ENCODE data around the gene CABLES1.
"Not testable (repeated sequence)": the region's sequence is repeated elsewhere in the genome, so short reads cannot be mapped to it uniquely, and the experiment has no call there.

The CABLES1 gene

DNA sequence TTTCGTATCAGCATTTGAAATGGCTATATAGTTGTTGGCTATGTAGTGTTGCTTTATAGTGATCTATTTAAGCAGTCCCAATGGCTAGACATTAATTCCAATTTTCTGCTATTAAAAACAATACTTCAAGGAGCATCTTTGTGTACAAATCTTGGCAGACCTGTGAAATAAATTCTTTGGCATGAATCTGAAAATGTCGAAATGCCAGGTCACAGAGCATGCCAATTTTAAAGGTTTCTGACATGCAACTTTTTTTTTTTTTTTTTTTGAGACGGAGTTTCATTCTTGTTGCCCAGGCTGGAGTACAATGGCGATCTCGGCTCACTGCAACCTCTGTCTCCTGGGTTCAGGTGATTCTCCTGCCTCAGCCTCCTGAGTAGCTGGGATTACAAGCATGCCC, 26.8 kb upstream of the CABLES1 start:
- TF ChIP-seq CTCF (IDR thresholded peaks at IDR 0.05; ENCODE audit: borderline replicate concordance, extremely low read depth, low read length, poor library complexity, severe bottlenecking): no peak
- no peak for TF ChIP-seq EZH2 (IDR thresholded peaks at IDR 0.05; ENCODE audit: borderline replicate concordance, low read depth, low read length, severe bottlenecking)
- no peak for DNase-seq

GRCh38 chr18:23109163-23109562, 26.1 kb upstream of the CABLES1 start:
- H3K9me3 ChIP-seq (ENCODE audit: insufficient read depth, low read length, severe bottlenecking): not testable (repeated sequence)

More for the DNA sequence above, 26.8 kb upstream of the CABLES1 start:
- Histone ChIP-seq H3K79me2 (ENCODE audit: insufficient read depth, low read length) (no peaks in the 10 kb centered on the region), H3K36me3 (ENCODE audit: insufficient read depth, low read length) (no peaks in the 10 kb centered on the region), H3K9me3 (ENCODE audit: insufficient read depth, low read length, severe bottlenecking) (no peaks in the 10 kb centered on the region), H2AFZ (ENCODE audit: low read depth, low read length) (no peak overlapping the region), H3K4me2 (ENCODE audit: insufficient read depth, low read length) (no peak overlapping the region), H3K27me3 (ENCODE audit: insufficient read depth, low read length, poor library complexity) (no peaks in the 10 kb centered on the region), H3K4me3 (ENCODE audit: low read depth in 1 of 2, low read length in 2 of 2) (no peak overlapping the region), H4K20me1 (ENCODE audit: insufficient read depth, low read length) (no peaks in the 10 kb centered on the region), H3K4me1 (ENCODE audit: insufficient read depth, low read length) (no peaks in the 10 kb centered on the region), H3K9ac (ENCODE audit: low read depth, low read length) (no peak overlapping the region), H3K27ac (ENCODE audit: low read length) (no peak overlapping the region)
- no peak for ATAC-seq (ENCODE audit: insufficient read depth, low read depth)

GRCh38 chr18:23113576-23113975, 21.7 kb upstream of the CABLES1 start:
- no peaks in the 10 kb centered on the region for H3K9me3 ChIP-seq (ENCODE audit: insufficient read depth, low read length, severe bottlenecking)
- H3K79me2 ChIP-seq (ENCODE audit: insufficient read depth, low read length): no peaks in the 10 kb centered on the region
- H3K27ac ChIP-seq (ENCODE audit: low read length): no peak overlapping the region
- no peak for ATAC-seq (ENCODE audit: insufficient read depth, low read depth)
- no peaks in the 10 kb centered on the region for H3K4me1 ChIP-seq (ENCODE audit: insufficient read depth, low read length)
- H3K4me2 ChIP-seq (ENCODE audit: insufficient read depth, low read length): no peak overlapping the region
- H4K20me1 ChIP-seq (ENCODE audit: insufficient read depth, low read length): no peaks in the 10 kb centered on the region
- no peak overlapping the region for H3K9ac ChIP-seq (ENCODE audit: low read depth, low read length)
- TF ChIP-seq CTCF (IDR thresholded peaks at IDR 0.05; ENCODE audit: borderline replicate concordance, extremely low read depth, low read length, poor library complexity, severe bottlenecking) (no peak), EZH2 (IDR thresholded peaks at IDR 0.05; ENCODE audit: borderline replicate concordance, low read depth, low read length, severe bottlenecking) (no peak)
- H3K36me3 ChIP-seq (ENCODE audit: insufficient read depth, low read length): no peaks in the 10 kb centered on the region
- no peak overlapping the region for H3K4me3 ChIP-seq (ENCODE audit: low read depth in 1 of 2, low read length in 2 of 2)
- DNase-seq: no peak
- no peaks in the 10 kb centered on the region for H3K27me3 ChIP-seq (ENCODE audit: insufficient read depth, low read length, poor library complexity)
- H2AFZ ChIP-seq (ENCODE audit: low read depth, low read length): no peak overlapping the region

More at GRCh38 chr18:23109163-23109562, 26.1 kb upstream of the CABLES1 start:
- H3K4me3 ChIP-seq (ENCODE audit: low read depth in 1 of 2, low read length in 2 of 2); H3K4me1 ChIP-seq (ENCODE audit: insufficient read depth, low read length); H3K79me2 ChIP-seq (ENCODE audit: insufficient read depth, low read length); H3K9ac ChIP-seq (ENCODE audit: low read depth, low read length); H2AFZ ChIP-seq (ENCODE audit: low read depth, low read length); H3K36me3 ChIP-seq (ENCODE audit: insufficient read depth, low read length); H3K4me2 ChIP-seq (ENCODE audit: insufficient read depth, low read length); H4K20me1 ChIP-seq (ENCODE audit: insufficient read depth, low read length); H3K27ac ChIP-seq (ENCODE audit: low read length); DNase-seq; ATAC-seq (ENCODE audit: insufficient read depth, low read depth); H3K27me3 ChIP-seq (ENCODE audit: insufficient read depth, low read length, poor library complexity): not testable (repeated sequence)

GRCh38 chr18:23114171-23114881, 21.0 kb upstream of the CABLES1 start:
- H2AFZ ChIP-seq (ENCODE audit: low read depth, low read length): no peak overlapping the region
- H3K79me2 ChIP-seq (ENCODE audit: insufficient read depth, low read length): no peaks in the 10 kb centered on the region
- H4K20me1 ChIP-seq (ENCODE audit: insufficient read depth, low read length): no peaks in the 10 kb centered on the region
- H3K4me1 ChIP-seq (ENCODE audit: insufficient read depth, low read length): no peaks in the 10 kb centered on the region
- no peak overlapping the region for H3K4me2 ChIP-seq (ENCODE audit: insufficient read depth, low read length)
- H3K27ac ChIP-seq (ENCODE audit: low read length): no peak overlapping the region
- H3K9ac ChIP-seq (ENCODE audit: low read depth, low read length): no peak overlapping the region
- H3K9me3 ChIP-seq (ENCODE audit: insufficient read depth, low read length, severe bottlenecking): no peaks in the 10 kb centered on the region
- DNase-seq: no peak
- no peak overlapping the region for H3K4me3 ChIP-seq (ENCODE audit: low read depth in 1 of 2, low read length in 2 of 2)
- H3K36me3 ChIP-seq (ENCODE audit: insufficient read depth, low read length): no peaks in the 10 kb centered on the region
- no peak for ATAC-seq (ENCODE audit: insufficient read depth, low read depth)
- no peak for TF ChIP-seq EZH2 (IDR thresholded peaks at IDR 0.05; ENCODE audit: borderline replicate concordance, low read depth, low read length, severe bottlenecking)
- no peak for TF ChIP-seq CTCF (IDR thresholded peaks at IDR 0.05; ENCODE audit: borderline replicate concordance, extremely low read depth, low read length, poor library complexity, severe bottlenecking)
- H3K27me3 ChIP-seq (ENCODE audit: insufficient read depth, low read length, poor library complexity): no peaks in the 10 kb centered on the region
